ENCODE data around the gene TBC1D17.
A peak's percentile ranks its signal among the peaks of the same experiment; 100 is the strongest.
"Not testable (repeated sequence)": the region's sequence is repeated elsewhere in the genome, so short reads cannot be mapped to it uniquely, and the experiment has no call there.

Gene TBC1D17

DNA sequence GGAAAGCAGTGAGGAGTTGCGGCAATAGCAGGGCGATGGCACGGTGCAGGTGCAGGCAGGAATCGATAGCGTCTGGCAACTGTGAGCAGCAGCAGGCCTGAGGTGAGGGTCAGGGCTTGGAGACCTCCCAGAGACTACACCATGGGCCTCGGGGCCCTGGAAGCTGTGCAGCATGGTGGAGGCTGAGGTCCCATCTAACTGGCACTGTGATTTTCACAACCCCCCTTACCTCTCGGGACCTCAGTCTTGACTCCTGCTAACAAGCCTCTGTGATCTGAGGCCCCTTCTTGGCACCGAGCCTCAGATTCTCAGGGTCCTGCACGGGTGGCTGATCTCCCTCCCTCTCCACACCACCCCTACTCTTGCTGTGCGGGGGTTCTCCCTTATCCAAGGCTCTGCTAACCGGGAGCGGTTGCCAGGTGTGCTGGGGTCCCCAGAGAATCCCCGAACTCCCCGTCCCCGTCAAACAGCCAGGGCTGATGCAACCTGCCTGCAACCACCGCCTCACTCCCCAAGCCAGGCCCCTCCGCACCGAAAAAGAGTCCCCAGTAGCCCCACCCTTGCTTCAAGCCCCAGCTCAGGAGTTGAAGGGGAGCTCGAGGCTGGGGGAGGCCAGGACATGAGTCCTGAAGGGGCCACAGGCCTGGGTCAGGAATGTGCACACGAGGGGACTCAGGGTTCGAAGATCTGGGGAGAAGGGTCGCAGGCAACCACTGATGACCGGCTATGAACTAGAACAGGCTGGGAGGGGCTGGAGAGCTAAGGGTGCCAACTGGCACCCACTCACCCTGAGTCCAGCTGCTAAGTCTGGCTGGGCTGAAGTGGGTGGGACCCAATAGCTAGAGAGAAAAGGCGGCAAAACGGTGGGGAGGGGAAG, 46.7 kb downstream of the TBC1D17 start:
- no peak for DNase-seq

DNA sequence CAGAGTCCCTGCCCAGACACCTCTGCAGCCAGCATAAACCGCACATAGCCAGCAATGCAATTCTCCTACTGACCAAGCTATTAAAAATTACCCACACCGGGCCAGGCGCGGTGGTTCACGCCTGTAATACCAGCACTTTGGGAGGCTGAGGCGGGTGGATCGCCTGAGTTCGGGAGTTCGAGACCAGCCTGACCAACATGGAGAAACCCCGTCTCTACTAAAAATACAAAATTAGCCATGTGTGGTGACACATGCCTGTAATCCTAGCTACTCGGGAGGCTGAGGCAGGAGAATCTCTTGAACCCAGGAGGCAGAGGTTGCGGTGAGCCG, 47.3 kb downstream of the TBC1D17 start:
- DNase-seq = not testable (repeated sequence)

DNA sequence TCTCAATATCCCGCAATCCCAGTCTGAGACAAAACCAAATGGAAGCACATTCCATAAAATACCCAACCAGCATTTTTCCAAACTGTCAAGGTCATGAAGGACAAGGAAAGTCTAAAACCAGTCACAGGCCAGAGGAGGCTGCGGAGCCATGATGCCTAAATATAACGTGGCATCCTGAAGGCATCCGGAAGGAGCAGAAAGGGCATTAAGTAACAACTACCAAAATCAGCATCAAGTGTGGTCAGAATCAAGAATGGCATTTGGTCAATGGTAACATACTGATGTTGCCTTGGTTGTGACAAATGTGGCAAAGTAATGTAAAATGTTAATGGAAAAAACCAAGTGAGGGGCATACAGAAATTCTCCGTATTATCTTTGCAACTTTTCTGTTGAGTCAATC, 48.0 kb downstream of the TBC1D17 start:
- DNase-seq = no peak

DNA sequence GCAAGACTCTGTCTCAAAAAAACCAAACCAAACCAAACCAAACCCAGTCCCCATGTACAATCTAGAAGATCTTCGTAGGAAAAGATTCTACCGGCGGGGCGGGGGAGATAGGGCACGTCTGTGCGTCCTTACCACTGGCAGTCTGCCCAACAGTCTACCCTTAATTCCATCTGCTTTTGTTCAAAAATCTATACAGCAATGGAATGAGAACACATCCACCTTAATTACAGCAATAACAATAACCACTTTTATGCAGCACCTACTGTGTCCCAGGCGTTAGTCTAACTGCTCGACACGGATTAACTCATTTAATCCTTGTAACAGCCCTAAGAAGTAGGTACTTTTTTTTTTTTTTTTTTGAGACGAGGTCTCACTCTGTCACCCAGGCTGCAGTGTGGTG, 49.0 kb downstream of the TBC1D17 start:
- no peak for DNase-seq

DNA sequence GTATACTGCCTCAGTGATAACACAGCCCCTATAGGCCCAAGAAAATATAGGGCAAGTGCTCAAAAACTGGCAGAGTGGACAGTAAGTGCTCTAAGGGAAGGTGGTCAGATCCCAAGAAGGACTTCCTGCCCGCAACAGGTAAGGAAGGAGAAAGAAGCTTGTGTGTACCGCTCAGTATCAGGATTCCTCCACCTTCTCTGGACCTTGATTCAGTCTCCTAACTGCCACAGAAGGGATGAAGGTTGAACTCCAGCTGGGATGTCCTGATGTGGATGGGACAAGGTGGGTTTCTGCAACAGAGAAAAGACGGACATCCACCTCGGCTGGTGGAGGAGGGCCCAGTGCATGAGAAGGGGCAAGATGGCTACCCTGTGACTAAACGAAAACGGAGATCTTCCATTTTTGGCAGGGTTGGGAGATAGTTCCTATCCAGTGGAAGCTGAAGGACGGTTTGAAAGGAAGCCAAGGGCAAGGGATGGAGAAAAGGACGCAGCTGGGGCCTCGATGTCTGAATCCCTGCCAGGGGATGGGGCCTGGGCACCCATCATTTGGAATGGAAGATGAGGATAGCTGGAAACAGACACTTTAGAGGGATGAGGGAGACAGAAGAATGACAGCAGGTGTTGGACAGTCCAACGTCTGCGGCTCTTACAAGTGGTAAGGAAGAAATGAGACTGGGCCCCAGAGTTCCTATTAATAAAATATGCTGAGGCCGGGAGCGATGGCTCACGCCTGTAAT, 50.2 kb downstream of the TBC1D17 start:
- DNase-seq = no peak

DNA sequence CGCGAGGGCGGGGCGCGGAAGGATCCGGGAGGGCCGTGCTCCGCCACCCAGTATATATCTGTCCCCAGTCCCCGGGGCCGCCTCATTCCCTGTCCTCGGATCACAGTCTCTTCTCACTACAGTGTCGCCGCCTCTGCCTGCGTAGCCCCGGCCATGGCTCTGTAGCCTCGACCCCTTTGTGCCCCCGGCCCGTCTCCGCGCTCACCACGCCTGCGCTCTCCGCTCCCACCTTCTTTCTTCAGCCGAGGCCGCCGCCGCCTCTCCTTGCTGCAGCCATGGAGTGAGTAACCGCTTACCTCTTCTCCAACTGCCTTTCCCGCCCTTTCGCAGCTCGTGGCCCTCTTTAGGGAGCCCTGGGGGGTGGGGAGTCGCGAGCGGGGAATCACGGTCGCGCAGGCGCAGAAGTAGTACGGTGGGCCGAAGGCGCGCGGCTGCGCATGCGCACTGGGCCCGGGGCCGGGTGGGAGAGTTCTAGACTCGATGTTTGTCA, 51.7 kb downstream of the TBC1D17 start, which contains the start of the genes ATF5 and NUP62:
Gene ATF5 (plus strand): TSS at position 85 of the 490 bp plus-strand sequence. CDS start 1,646 bp downstream, outside the sequence.
Gene NUP62 (minus strand): TSS at position 384 of the 490 bp plus-strand sequence. CDS start 19,697 bp downstream, outside the sequence.
- peak; percentile 91 to 99 (median 94) for DNase-seq

DNA sequence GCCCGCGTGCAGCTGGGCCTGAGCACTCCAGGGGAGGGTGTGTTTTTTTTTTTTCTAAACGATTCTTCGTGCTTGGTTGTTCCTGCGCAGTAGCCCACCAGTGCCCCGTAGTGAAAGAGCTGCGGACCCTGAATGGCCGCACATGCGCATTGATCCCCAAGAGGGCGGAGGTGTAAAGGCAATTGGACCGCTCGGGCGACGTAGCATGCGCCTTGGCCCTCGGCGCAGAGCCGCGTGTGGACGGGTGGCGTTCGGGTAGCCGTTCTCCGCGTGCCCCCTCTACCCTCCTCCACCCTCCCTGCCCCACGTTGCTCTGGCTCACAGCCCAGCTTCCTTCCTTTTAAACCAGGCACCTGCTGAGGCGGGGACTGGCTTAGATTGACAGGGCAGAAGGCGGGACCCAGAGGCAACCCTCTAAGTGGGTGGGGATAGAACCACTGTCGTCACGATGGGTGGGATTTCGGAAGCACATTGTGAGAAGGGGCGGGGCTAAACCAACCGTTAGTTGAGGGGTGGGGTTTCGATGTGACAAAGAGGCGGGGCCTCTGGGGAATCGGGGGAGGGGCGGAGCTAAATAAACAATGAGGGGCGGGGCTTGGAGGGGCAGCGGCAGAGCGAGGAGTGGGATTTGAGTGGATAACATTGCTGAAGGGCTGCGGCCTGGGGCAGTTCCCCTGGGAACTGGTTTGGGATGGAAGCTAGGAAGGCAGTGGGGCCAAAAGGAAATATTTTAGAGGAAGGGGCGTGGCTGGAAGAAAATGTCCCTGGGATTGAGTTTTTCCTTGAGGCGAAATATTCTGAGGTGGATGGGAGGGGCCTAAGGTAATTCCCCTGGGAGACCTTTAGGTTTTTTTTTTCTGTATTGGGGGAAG, 52.3 kb downstream of the TBC1D17 start:
- DNase-seq = peak; percentile 92 to 99 (median 96)

GRCh38 chr19:49930483-49931011, 53.0 kb downstream of the TBC1D17 start:
- DNase-seq = peak in 1 of 6 experiments; percentile 20

DNA sequence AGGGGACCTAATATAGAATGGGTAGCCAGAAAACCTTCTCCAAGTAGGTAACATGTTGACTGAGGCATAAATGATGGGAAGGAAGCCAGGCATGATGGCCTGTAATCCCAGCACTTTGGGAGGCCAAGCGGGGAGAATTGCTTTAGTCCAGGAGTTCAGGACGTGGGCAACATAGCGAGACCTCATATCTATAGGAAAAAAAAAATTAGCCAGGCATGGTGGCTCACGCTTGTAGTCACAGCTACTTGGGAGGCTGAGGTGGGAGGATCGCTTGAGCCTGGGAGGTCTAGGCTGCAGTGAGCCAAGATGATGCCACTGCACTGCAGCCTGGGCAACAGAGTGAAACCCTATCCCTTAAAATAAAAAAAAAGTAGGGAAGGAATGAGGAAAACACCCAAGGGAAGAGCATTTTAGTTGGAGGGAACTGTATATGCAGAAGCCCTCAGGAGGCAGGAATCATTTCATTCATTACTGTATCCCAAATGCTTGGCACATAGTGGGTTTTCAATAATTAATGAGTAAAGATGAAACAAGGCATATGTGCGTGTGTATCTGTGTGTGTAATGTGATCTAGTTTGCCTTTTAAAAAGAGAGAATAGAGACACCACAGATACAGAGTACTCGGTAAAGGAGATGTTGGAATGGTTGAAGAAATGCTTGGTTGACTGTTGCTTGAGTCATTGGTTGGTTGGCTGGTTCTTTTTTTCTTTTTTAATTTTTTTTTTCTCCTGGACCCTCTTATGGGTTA, 54.0 kb downstream of the TBC1D17 start:
- no peak for DNase-seq

DNA sequence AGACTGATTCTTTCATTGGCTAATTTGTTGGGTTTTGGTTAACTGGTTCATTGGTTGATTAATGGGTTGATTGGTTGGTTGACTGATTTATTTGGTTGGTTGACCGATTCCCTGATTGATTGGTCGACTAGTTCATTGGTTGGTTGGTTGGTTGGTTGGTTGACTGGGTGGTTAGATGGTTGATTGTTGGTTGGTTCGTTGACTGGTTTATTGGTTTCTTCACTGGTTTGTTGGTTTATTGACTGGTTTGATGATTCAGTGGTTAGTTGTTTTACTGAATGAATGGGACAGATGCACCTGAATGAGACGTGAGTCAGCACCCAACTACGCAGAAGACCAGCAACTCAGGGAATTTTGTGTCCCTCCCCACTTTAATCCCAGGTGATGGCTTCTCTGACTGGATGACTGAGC, 54.5 kb downstream of the TBC1D17 start:
- no peak for DNase-seq

DNA sequence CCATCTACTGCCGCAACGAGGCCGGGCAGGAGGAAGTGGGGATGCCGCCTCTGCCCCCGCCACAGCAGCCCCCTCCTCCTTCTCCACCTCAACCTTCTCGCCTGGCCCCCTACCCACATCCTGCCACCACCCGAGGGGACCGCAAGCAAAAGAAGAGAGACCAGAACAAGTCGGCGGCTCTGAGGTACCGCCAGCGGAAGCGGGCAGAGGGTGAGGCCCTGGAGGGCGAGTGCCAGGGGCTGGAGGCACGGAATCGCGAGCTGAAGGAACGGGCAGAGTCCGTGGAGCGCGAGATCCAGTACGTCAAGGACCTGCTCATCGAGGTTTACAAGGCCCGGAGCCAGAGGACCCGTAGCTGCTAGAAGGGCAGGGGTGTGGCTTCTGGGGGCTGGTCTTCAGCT, 55.2 kb downstream of the TBC1D17 start:
- DNase-seq = peak in 5 of 6 experiments; percentile 7 to 58 (median 58)

DNA sequence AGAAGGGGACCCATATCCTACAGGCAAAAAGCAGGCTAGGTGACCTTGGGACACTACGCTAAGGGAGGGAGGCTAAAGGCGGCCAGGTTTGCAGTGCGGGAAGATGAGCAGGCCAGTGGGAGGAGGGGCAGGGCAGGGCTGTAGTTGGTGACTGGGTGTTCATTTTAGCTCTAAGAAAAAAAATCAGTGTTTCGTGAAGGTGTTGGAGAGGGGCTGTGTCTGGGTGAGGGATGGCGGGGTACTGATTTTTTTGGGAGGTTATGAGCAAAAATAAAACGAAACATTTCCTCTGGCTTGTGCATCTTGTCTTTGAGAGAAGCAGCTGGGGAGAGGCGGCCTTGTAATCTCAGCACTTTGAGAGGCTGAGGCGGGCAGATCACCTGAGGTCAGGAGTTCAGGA, 56.1 kb downstream of the TBC1D17 start:
- no peak for DNase-seq

GRCh38 chr19:49936549-49936948, 59.0 kb downstream of the TBC1D17 start:
- no peak for DNase-seq

DNA sequence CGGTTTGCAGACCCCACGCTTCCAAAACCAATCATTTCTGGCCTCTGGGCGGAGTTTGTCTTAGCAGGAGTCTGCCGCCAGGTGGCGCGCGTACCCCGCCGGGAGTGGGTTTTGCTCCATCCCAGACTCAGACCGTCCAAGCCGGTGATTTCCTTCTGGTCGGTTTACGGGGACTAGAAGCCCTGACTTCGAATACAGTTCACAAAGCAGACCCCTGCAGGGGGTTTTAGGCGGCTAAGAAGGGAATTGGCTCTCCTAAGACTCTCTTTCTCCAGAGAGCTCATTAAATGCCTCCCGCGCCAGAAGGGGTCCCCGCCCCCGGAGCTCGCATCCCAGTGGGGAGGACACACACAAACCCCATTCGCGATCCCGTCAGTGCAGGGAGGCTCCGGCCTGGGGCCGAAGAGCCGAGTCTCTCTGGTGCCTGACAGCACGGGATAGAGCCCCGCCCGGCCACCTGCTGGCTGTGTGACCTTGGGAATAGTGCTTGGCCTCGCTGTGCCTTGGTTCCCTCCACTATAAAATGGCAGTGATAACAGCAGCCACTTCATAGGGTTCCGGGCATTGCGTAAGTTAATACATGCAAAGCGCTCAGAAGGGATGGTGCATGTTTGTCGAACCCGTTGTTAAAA, 60.4 kb downstream of the TBC1D17 start:
- peak; percentile 18 to 76 (median 66) for DNase-seq

Data from stimulated activated naive CD4-positive, alpha-beta T cell (primary cell).